GM06990 (cell line): ENCODE data around the gene TCF12.
"Not testable (repeated sequence)": the region's sequence is repeated elsewhere in the genome, so short reads cannot be mapped to it uniquely, and the experiment has no call there.

Experiments
- DNase-seq: peaks from one replicate; pipeline ENCODE4 v3.0.0-alpha.2; 2011; ENCODE audit not compliant: insufficient read length; ENCODE audit errors: extremely low read depth
- H3K27me3 ChIP-seq: replicated peaks from 2 replicates; pipeline ENCODE4 v1.6.0; 2011; ENCODE audit warnings: low read length; ENCODE audit not compliant: control insufficient read depth, insufficient read depth
- H3K36me3 ChIP-seq: 2 replicates; pipeline ENCODE4 v1.5.1; 2011; ENCODE audit warnings: low read length; ENCODE audit not compliant: control insufficient read depth, insufficient read depth
- H3K4me3 ChIP-seq: replicated peaks from 2 replicates; pipeline ENCODE4 v1.5.1; 2011; ENCODE audit warnings: low read depth, mild to moderate bottlenecking, control low read depth, low read length
- TF ChIP-seq, protein P1 (sequence below): IDR thresholded peaks from 2 replicates; pipeline ENCODE4 v1.5.1; 2011; ENCODE audit warnings: low read length, control low read depth, mild to moderate bottlenecking, inconsistent platforms; ENCODE audit not compliant: insufficient read depth, poor library complexity, severe bottlenecking

The TCF12 gene

DNA sequence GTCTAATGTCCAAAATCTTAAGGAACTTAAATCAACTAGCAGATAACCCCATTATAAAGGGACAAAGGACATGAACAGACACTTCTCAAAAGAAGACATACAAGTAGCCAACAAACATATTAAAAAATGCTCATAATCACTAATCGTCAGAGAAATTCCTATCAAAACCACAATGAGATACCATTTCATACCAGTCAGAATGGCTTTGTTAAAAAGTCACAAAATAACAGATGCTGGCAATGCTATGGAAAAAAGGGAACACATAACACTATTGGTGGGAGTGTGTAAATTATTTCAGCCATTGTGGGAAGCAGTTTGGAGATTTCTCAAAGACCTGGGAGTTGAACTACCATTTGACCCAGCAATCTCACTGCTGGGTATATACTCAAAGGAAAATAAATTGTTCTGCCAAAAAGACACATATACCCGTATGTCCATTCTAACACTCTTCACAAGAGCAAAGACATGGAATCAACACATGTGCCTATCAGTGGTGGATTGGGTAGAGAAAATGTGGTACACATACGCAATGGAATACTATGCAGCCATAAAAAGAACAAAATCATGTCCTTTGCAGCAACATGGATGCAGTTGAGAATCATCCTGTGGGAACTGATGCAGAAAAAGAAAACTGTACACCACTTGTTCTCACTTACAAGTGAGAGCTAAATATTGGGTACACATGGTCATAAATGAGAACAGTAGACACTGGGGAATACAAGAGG, 78.5 kb downstream of the TCF12 start:
- H3K4me3 ChIP-seq: no peak overlapping the region
- no peak for DNase-seq
- TF ChIP-seq, protein P1, sequence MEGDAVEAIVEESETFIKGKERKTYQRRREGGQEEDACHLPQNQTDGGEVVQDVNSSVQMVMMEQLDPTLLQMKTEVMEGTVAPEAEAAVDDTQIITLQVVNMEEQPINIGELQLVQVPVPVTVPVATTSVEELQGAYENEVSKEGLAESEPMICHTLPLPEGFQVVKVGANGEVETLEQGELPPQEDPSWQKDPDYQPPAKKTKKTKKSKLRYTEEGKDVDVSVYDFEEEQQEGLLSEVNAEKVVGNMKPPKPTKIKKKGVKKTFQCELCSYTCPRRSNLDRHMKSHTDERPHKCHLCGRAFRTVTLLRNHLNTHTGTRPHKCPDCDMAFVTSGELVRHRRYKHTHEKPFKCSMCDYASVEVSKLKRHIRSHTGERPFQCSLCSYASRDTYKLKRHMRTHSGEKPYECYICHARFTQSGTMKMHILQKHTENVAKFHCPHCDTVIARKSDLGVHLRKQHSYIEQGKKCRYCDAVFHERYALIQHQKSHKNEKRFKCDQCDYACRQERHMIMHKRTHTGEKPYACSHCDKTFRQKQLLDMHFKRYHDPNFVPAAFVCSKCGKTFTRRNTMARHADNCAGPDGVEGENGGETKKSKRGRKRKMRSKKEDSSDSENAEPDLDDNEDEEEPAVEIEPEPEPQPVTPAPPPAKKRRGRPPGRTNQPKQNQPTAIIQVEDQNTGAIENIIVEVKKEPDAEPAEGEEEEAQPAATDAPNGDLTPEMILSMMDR: no peak
- no peaks in the 10 kb centered on the region for H3K27me3 ChIP-seq
- H3K36me3 ChIP-seq: no peaks in the 10 kb centered on the region

DNA sequence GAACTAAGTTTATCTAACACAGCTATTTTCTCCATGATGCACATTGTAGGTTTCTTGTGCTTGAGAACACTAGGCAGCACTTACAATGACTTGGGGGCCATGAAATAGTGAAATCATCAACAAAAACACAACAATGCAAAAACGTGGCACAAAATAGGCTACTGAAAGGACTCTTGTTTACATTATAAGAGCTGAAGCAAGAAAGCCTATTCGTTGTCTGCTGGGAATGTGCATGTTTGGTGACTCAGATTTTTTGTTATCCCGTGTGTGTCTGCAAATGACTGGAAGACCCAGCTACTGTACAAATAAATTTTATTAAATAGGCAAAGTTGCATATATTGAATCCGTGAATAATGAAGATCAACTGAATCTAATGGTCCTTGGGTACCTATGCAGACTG, 85.0 kb downstream of the TCF12 start:
- TF ChIP-seq, protein P1: no peak

DNA sequence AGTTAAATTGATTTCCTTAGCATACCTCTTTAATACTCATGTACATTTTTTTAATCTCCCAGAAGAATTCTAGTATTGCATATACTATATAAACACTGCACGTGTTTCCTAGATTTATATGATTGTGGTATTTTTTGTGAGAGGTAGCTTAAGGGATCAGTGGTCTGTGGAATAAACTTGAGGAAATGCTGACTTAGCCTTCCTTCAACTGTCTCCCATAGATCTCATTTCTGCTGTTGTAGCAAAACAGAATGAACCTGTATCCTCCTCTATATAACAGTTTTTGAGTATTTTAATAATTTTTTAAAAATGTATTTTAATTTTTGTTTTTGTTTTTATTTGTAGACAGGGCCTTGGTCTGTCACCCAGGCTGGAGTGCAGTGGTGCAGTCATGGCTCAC, 86.8 kb downstream of the TCF12 start:
- Histone ChIP-seq H3K27me3 (no peaks in the 10 kb centered on the region), H3K4me3 (no peak overlapping the region), H3K36me3 (no peaks in the 10 kb centered on the region)
- no peak for DNase-seq
- TF ChIP-seq, protein P1: no peak

More for the DNA sequence above, 85.0 kb downstream of the TCF12 start:
- Histone ChIP-seq H3K36me3 (no peaks in the 10 kb centered on the region), H3K27me3 (no peaks in the 10 kb centered on the region), H3K4me3 (no peak overlapping the region)
- DNase-seq: no peak

DNA sequence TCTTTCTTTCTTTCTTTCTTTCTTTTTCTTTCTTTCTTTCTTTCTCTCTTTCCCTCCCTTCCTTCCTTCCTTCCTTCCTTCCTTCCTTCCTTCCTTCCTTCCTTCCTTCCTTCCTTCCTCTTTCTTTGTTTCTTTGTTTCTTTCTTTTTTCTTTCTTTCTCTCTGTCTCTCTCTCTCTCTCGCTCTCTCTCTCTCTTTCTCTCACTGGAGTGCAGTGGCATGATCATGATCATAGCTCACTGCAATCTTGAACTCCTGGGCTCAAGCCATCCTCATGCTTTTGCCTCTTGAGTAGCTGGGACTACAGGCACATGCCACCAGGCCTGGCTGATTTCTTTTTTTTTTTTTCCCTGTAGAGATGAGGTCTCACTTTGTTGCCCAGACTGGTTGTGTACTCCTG, 89.4 kb downstream of the TCF12 start:
- DNase-seq, H3K4me3 ChIP-seq, H3K27me3 ChIP-seq, H3K36me3 ChIP-seq: not testable (repeated sequence)

DNA sequence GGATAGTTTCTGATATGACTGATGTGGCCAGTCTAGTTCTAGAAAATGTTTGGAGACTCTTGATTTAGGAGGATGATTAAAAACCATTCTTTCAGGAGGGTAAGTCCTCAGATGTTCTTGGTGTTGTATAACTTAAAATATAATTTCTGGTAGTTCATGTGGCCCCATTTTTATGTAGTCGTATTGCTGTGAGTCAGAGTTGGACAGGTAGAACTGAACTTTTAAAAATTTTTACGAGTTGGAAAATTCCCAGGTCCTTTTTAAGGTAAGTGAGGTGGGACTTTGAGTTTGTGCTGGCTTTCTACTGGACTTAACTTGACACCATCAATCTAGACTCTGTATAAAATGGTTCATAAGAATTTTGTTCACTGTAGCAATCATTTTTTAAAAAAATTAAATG, 92.3 kb downstream of the TCF12 start:
- DNase-seq: no peak
- H3K4me3 ChIP-seq: no peak overlapping the region
- no peaks in the 10 kb centered on the region for H3K27me3 ChIP-seq
- TF ChIP-seq, protein P1: no peak
- H3K36me3 ChIP-seq: no peaks in the 10 kb centered on the region

DNA sequence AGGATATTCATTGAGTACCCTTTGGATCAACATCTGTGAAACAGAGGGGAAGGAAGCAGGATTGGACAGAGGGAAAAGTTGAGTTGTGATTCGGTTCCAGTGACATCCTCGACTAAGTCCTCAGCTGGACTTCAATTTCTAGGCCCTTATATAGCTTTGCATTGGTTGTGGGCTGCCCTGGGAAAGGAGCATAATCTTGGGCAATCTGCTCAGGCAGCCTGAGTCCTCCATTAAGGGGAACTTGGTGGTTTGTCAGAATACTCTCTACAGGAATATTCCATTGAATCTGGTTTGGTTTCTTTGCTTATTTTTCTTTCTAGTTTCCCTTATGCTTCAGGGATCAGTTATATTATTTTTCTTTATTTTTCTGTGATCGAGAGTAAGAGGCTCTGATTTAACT, 94.1 kb downstream of the TCF12 start:
- TF ChIP-seq, protein P1: no peak
- Histone ChIP-seq H3K4me3 (no peak overlapping the region), H3K36me3 (no peaks in the 10 kb centered on the region), H3K27me3 (no peaks in the 10 kb centered on the region)
- no peak for DNase-seq

DNA sequence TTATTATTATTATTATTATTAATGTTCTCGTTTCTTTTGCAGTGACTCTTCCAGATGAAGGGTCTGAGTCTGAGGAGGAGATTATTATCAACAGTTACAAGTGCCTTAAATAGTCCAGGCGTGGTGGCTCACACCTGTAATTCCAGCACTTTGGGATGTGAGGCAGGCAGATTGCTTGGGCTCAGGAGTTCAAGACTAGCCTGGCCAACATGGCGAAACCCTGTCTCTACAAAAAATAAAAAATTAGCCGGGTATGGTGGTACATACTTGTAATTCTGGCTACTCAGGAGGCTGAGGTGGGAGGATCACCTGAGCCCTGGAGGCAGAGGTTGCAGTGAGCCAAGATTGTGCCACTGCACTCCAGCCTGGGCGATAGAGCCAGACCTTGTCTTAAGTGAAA, 96.5 kb downstream of the TCF12 start:
- H3K4me3 ChIP-seq, DNase-seq, H3K27me3 ChIP-seq, H3K36me3 ChIP-seq: not testable (repeated sequence)
